HCT116 (cell line): ENCODE results near the gene EID1. TPM values are rescaled to one million over a fixed set of nuclear protein-coding genes. Genes with fewer than 3 reads are reported as not detected.

Experiments
- ATAC-seq: fragments of 200-7000 bp; cut with Tn5 transposase; 2 replicates; pipeline ENCODE4 v1.9.1; 2020; ENCODE audit warnings: mild to moderate bottlenecking, moderate library complexity
- BruUV-seq: library from RNA; stranded (reverse); fragments of 400-500 nt; replicated peaks from 2 replicates; lab custom pipeline; 2021; lab: Mats Ljungman, UMichigan
- CTCF ChIA-PET: fragments of 300-600 bp; sonication (Branson Sonifier 250); formaldehyde crosslinking; loops from one replicate; lab custom pipeline; 2021; ENCODE audit warnings: antibody characterized with exemption; lab: Charles Lee
- POLR2A ChIA-PET: fragments of 300-600, 350-600 bp; sonication (Branson Sonifier 250); formaldehyde crosslinking; loops from one replicate; lab custom pipeline; 2021; ENCODE audit warnings: antibody characterized with exemption; lab: Charles Lee
- RAD21 ChIA-PET, 2 experiments: fragments of 300-600 bp; sonication (Branson Sonifier 250); formaldehyde crosslinking; loops; one replicate each; lab custom pipeline; 2023; ENCODE audit warnings: low total read pairs in 2 of 2; ENCODE audit not compliant: uncharacterized antibody in 2 of 2, unreplicated experiment in 2 of 2, low non-redundant PET in 1 of 2; lab: Charles Lee
- DNase-seq: peaks from one replicate; pipeline ENCODE4 v3.0.0-alpha.2; 2010; ENCODE audit warnings: low read depth, low spot score
- H2AFZ ChIP-seq: fragments of 200-600 bp; shearing (Covaris generic), sonication (generic); 2 replicates; pipeline ENCODE4 v1.6.1; 2017; ENCODE audit warnings: low read depth, mixed run types, mixed read lengths, antibody characterized with exemption, low read length; ENCODE audit not compliant: poor library complexity, severe bottlenecking
- H3K27ac ChIP-seq: 2 replicates; pipeline ENCODE4 v1.5.1; 2012; ENCODE audit warnings: low read depth, low read length
- H3K27me3 ChIP-seq: fragments of 200-600 bp; sonication (generic); 2 replicates; pipeline ENCODE4 v1.6.1; 2016; ENCODE audit warnings: mixed run types, low read length, mixed read lengths; ENCODE audit not compliant: insufficient read depth
- H3K36me3 ChIP-seq, 2 experiments: fragments of 200-500 bp in 1 of 2; fragments of 200-600 bp in 1 of 2; sonication (Bioruptor generic) in 1 of 2; sonication (generic) in 1 of 2; 2 replicates each; pipeline versions ENCODE4 v1.5.1 to v1.6.1; 2014 to 2016; ENCODE audit warnings: low read length in 2 of 2, inconsistent platforms in 1 of 2, mixed read lengths in 1 of 2, mixed run types in 1 of 2; ENCODE audit not compliant: insufficient read depth in 2 of 2, control insufficient read depth in 1 of 2
- H3K4me1 ChIP-seq, 2 experiments: fragments of 200-600 bp in 1 of 2; sonication (generic) in 1 of 2; 2 replicates each; pipeline versions ENCODE4 v1.5.1 to v1.6.1; 2012 to 2017; ENCODE audit warnings: low read length in 2 of 2, inconsistent platforms in 1 of 2, mild to moderate bottlenecking in 1 of 2, mixed read lengths in 1 of 2, mixed run types in 1 of 2, moderate library complexity in 1 of 2; ENCODE audit not compliant: insufficient read depth in 2 of 2, control insufficient read depth in 1 of 2
- H3K4me2 ChIP-seq: fragments of 200-600 bp; sonication (generic); 2 replicates; pipeline ENCODE4 v1.6.1; 2017; ENCODE audit warnings: mixed run types, low read length, mixed read lengths
- H3K4me3 ChIP-seq, 2 experiments: fragments of 200-600 bp in 1 of 2; sonication (generic) in 1 of 2; replicated peaks in 1 of 2; 2 replicates each; pipeline ENCODE4 v1.5.1; 2011 to 2016; ENCODE audit warnings: low read length in 2 of 2, control low read depth in 1 of 2, low read depth in 1 of 2, mild to moderate bottlenecking in 1 of 2, mixed read lengths in 1 of 2, mixed run types in 1 of 2
- H3K79me2 ChIP-seq: fragments of 200-600 bp; sonication (generic); 2 replicates; pipeline ENCODE4 v1.6.1; 2017; ENCODE audit warnings: mild to moderate bottlenecking, mixed run types, low read length, moderate library complexity, mixed read lengths; ENCODE audit not compliant: insufficient read depth
- H3K9ac ChIP-seq: fragments of 200-600 bp; sonication (generic); 2 replicates; pipeline ENCODE4 v1.6.1; 2016; ENCODE audit warnings: low read length, mixed read lengths
- H3K9me2 ChIP-seq: fragments of 200-600 bp; sonication (generic), shearing (Covaris generic); 2 replicates; pipeline ENCODE4 v1.6.1; 2017; ENCODE audit warnings: mixed run types, mild to moderate bottlenecking, moderate library complexity; ENCODE audit not compliant: insufficient read depth
- H3K9me3 ChIP-seq, 2 experiments: fragments of 200-500 bp in 1 of 2; fragments of 200-600 bp in 1 of 2; sonication (Bioruptor generic) in 1 of 2; sonication (generic) in 1 of 2; 2 replicates each; pipeline ENCODE4 v1.6.1; 2014 to 2017; ENCODE audit warnings: low read length in 2 of 2, mixed read lengths in 2 of 2, inconsistent platforms in 1 of 2, low read depth in 1 of 2, mild to moderate bottlenecking in 1 of 2, mixed run types in 1 of 2, moderate library complexity in 1 of 2; ENCODE audit not compliant: control insufficient read depth in 1 of 2, insufficient read depth in 1 of 2
- H4K20me1 ChIP-seq: fragments of 200-600 bp; sonication (generic), shearing (Covaris generic); 2 replicates; pipeline ENCODE4 v1.6.1; 2017; ENCODE audit warnings: mixed run types, mild to moderate bottlenecking, moderate library complexity; ENCODE audit not compliant: insufficient read depth
- ATF3 ChIP-seq: IDR thresholded peaks from 2 replicates; pipeline ENCODE4 v1.6.1; 2012
- CEBPB ChIP-seq: IDR thresholded peaks from 2 replicates; pipeline ENCODE4 v1.6.1; 2012; ENCODE audit warnings: low read depth
- ELF1 ChIP-seq: IDR thresholded peaks from 2 replicates; pipeline ENCODE4 v1.6.1; 2012; ENCODE audit warnings: low read depth, borderline replicate concordance
- EZH2phosphoT487 ChIP-seq: fragments of 200-600 bp; IDR thresholded peaks from 2 replicates; pipeline ENCODE4 v1.6.1; 2018; ENCODE audit warnings: antibody characterized with exemption, borderline replicate concordance
- FOSL1 ChIP-seq: IDR thresholded peaks from 2 replicates; pipeline ENCODE4 v1.6.1; 2012; ENCODE audit warnings: low read depth
- JUND ChIP-seq: IDR thresholded peaks from 2 replicates; pipeline ENCODE4 v1.6.1; 2012
- POLR2AphosphoS5 ChIP-seq: IDR thresholded peaks from 2 replicates; pipeline ENCODE4 v1.6.1; 2011; ENCODE audit warnings: mild to moderate bottlenecking, low read depth, low read length, moderate library complexity
- RAD21 ChIP-seq: IDR thresholded peaks from 2 replicates; pipeline ENCODE4 v1.6.1; 2012; ENCODE audit warnings: low read depth, mild to moderate bottlenecking
- REST ChIP-seq: IDR thresholded peaks from 2 replicates; pipeline ENCODE4 v1.6.1; 2012; ENCODE audit warnings: low read depth
- SIN3A ChIP-seq: IDR thresholded peaks from 2 replicates; pipeline ENCODE4 v1.6.1; 2012; ENCODE audit warnings: low read depth
- SP1 ChIP-seq: IDR thresholded peaks from 2 replicates; pipeline ENCODE4 v1.6.1; 2012; ENCODE audit warnings: low read depth
- SRF ChIP-seq: IDR thresholded peaks from 2 replicates; pipeline ENCODE4 v1.6.1; 2012; ENCODE audit warnings: low read depth
- TCF7L2 ChIP-seq: IDR thresholded peaks from 2 replicates; pipeline ENCODE4 v1.7.0; 2011; ENCODE audit warnings: borderline replicate concordance, inconsistent platforms; ENCODE audit not compliant: insufficient read depth, insufficient read length; ENCODE audit errors: extremely low read depth
- YY1 ChIP-seq: IDR thresholded peaks from 2 replicates; pipeline ENCODE4 v1.6.1; 2011; ENCODE audit warnings: low read length, low read depth, moderate library complexity, mild to moderate bottlenecking; ENCODE audit not compliant: insufficient replicate concordance; ENCODE audit errors: extremely low read depth
- ZBTB33 ChIP-seq: IDR thresholded peaks from 2 replicates; pipeline ENCODE4 v1.6.1; 2011; ENCODE audit warnings: mild to moderate bottlenecking, low read length, moderate library complexity; ENCODE audit not compliant: insufficient replicate concordance; ENCODE audit errors: extremely low read depth
- ZNF274 ChIP-seq: fragments of 200-500 bp; sonication (Bioruptor generic); IDR thresholded peaks from 2 replicates; pipeline ENCODE4 v1.6.1; 2014; ENCODE audit warnings: mild to moderate bottlenecking, low read depth, low read length, inconsistent platforms
- intact Hi-C: fragments of 100-400 bp; cut with micrococcal nuclease; formaldehyde crosslinking; loops from 2 replicates; pipeline ENCODE4 v1.10.0; 2022
- total RNA-seq: library from RNA; stranded (reverse); gene quantifications from one replicate; pipeline ENCODE4 v1.2.1, GENCODE V29; 2021; ENCODE audit not compliant: unreplicated experiment
- TF ChIP-seq, protein P1 (sequence below), 3 experiments: fragments of 200-600 bp in 1 of 3; sonication (generic) in 1 of 3; IDR thresholded peaks in 2 of 3; conservative IDR thresholded peaks in 1 of 3; 2 replicates each; pipeline ENCODE4 v1.5.1; 2012 to 2017; ENCODE audit warnings: low read depth in 2 of 3, low read length in 2 of 3, antibody characterized with exemption in 1 of 3, borderline replicate concordance in 1 of 3, control low read depth in 1 of 3, mild to moderate bottlenecking in 1 of 3, mixed read lengths in 1 of 3, mixed run types in 1 of 3, moderate library complexity in 1 of 3; ENCODE audit not compliant: insufficient read depth in 1 of 3

EID1 gene
- total RNA-seq, 1 experiment from 2014 or later = 68.6 TPM

DNA sequence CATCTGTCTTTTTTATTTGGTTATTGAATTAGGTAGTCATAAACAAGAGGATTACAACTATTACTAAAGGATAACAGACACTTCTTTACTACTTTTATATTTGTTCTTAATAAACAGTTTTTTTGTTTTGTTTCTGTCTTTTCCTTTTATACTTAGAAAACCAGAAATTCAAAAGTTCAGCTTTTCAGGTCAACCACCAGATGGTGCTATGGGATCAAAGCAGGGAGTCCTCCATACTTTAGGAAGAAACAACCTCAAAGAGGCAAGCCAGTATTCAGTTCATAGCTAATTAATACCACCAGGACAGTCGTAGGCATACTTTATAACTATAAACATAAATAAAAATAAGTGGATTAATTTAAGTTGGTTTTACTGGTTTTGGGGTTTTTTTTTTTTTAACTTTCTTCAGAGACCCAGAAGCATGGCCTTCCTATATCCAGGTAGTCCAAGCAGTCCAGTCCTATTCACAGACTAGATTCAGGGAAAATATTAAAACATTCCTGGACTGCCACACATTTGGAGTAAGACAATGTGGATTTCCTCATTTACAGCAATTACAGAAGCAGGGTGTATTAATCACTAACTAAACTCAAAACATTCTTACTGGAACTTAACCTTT lies 16.0 kb upstream of the EID1 start:
- intact Hi-C loops = loop anchor here (1.0 to 5.0 kb wide), 8 partner anchors 104 to 1283 kb away; partner anchors contain the start of genes DTWD1 and FAM227B
- H3K9me2 ChIP-seq = no peaks in the 10 kb centered on the region
- no peaks in the 10 kb centered on the region for H4K20me1 ChIP-seq
- no peak overlapping the region for H3K27ac ChIP-seq
- peak overlapping the region; percentile 71 for H2AFZ ChIP-seq
- no peaks in the 10 kb centered on the region for H3K27me3 ChIP-seq
- DNase-seq (peak; percentile 58), ATAC-seq (peak; percentile 78)
- no peaks in the 10 kb centered on the region for H3K9me3 ChIP-seq
- RAD21 ChIA-PET = interaction anchor here (0.6 to 1.8 kb wide), 6 partner anchors 102 to 1283 kb away, joined by 3 to 7 read pairs (median 4); partner anchors contain the start of gene SHC4 (in 1 of the 2)
- TF ChIP-seq ELF1 (no peak), EZH2phosphoT487 (no peak), ZBTB33 (no peak), REST (no peak), TCF7L2 (no peak), RAD21 (peak; percentile 93), YY1 (no peak), POLR2AphosphoS5 (no peak), ZNF274 (no peak), SIN3A (no peak), SRF (no peak), CEBPB (no peak), ATF3 (no peak), JUND (no peak), SP1 (no peak), FOSL1 (no peak)
- TF ChIP-seq, protein P1, sequence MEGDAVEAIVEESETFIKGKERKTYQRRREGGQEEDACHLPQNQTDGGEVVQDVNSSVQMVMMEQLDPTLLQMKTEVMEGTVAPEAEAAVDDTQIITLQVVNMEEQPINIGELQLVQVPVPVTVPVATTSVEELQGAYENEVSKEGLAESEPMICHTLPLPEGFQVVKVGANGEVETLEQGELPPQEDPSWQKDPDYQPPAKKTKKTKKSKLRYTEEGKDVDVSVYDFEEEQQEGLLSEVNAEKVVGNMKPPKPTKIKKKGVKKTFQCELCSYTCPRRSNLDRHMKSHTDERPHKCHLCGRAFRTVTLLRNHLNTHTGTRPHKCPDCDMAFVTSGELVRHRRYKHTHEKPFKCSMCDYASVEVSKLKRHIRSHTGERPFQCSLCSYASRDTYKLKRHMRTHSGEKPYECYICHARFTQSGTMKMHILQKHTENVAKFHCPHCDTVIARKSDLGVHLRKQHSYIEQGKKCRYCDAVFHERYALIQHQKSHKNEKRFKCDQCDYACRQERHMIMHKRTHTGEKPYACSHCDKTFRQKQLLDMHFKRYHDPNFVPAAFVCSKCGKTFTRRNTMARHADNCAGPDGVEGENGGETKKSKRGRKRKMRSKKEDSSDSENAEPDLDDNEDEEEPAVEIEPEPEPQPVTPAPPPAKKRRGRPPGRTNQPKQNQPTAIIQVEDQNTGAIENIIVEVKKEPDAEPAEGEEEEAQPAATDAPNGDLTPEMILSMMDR (IDR thresholded peaks at IDR 0.05 in 2 of 3, conservative IDR thresholded peaks at IDR 0.05 in 1 of 3; ENCODE audit: borderline replicate concordance in 1 of 3, insufficient read depth in 1 of 3, low read depth in 2 of 3, low read length in 2 of 3) = peak; percentile 79 to 92 (median 83); a peak in 5 of 6 replicates
- H3K79me2 ChIP-seq = no peaks in the 10 kb centered on the region
- no peaks in the 10 kb centered on the region for H3K36me3 ChIP-seq
- no peak overlapping the region for H3K4me3 ChIP-seq
- H3K4me1 ChIP-seq = no peaks in the 10 kb centered on the region
- H3K9ac ChIP-seq = no peak overlapping the region
- POLR2A ChIA-PET = interaction anchor here (1.0 kb wide), 1 partner anchor 16 kb away, joined by 3 read pairs; the partner anchor contains the start of gene EID1
- BruUV-seq = no TSS peak
- CTCF ChIA-PET = interaction anchor here (0.8 to 4.2 kb wide), 16 partner anchors 9 to 1284 kb away, joined by 3 to 46 read pairs (median 4); partner anchors contain the start of genes EID1, FGF7 and SHC4
- H3K4me2 ChIP-seq = no peak overlapping the region
